HepG2 (cell line): ENCODE results near the gene ATE1. TPM values are rescaled to one million over a fixed set of nuclear protein-coding genes. Genes with fewer than 3 reads are reported as not detected.

Experiments
- ATAC-seq: fragments of 200-7000 bp; cut with Tn5 transposase; 3 replicates; pipeline ENCODE4 v1.9.1; 2020; ENCODE audit warnings: mild to moderate bottlenecking, moderate library complexity
- BruUV-seq: library from RNA; stranded (reverse); fragments of 400-500 nt; replicated peaks from 2 replicates; lab custom pipeline; 2021; lab: Mats Ljungman, UMichigan
- CTCF ChIA-PET: fragments of 300-600 bp; formaldehyde crosslinking; extraction: SDS; loops from one replicate; lab custom pipeline; 2021; ENCODE audit warnings: low total read pairs, inconsistent platforms, low intra/inter-chr PET ratio; lab: Yijun Ruan, JAX
- POLR2A ChIA-PET: fragments of 350-600 bp; sonication (Branson Sonifier 250); formaldehyde crosslinking; loops from one replicate; lab custom pipeline; 2020; ENCODE audit warnings: antibody characterized with exemption, inconsistent platforms; lab: Yijun Ruan, JAX
- DNase-seq: peaks from one replicate; pipeline ENCODE4 v3.0.0-alpha.2; 2015; ENCODE audit warnings: low spot score
- FAIRE-seq: peaks from 3 replicates; lab custom pipeline; 2011; peaks lifted over from hg19 to GRCh38; lab: Jason Lieb, UNC
- H2AFZ ChIP-seq: one replicate; pipeline ENCODE4 v1.6.1; 2011; ENCODE audit warnings: low read length, inconsistent platforms
- H3K27ac ChIP-seq: fragments of 300-600 bp; 3 replicates; pipeline ENCODE4 v1.8.0; 2011; ENCODE audit warnings: mixed run types, mild to moderate bottlenecking, mixed read lengths, low read length, inconsistent platforms; ENCODE audit not compliant: insufficient read depth; ENCODE audit errors: extremely low read length
- H3K27me3 ChIP-seq, 2 experiments: fragments of 200-600 bp in 1 of 2; 2 replicates in 1 of 2; 3 replicates in 1 of 2; pipeline versions ENCODE4 v1.6.0 to v1.8.0; 2011; ENCODE audit warnings: low read length in 2 of 2, mild to moderate bottlenecking in 2 of 2, moderate library complexity in 2 of 2, inconsistent platforms in 1 of 2; ENCODE audit not compliant: insufficient read depth in 2 of 2, control insufficient read depth in 1 of 2
- H3K36me3 ChIP-seq, 2 experiments: fragments of 200-600 bp in 1 of 2; replicated peaks in 1 of 2; 2 replicates in 1 of 2; 3 replicates in 1 of 2; pipeline versions ENCODE4 v1.5.1 to v1.8.0; 2011; ENCODE audit warnings: low read length in 2 of 2, inconsistent platforms in 1 of 2; ENCODE audit not compliant: insufficient read depth in 2 of 2, control insufficient read depth in 1 of 2
- H3K4me1 ChIP-seq: 2 replicates; pipeline ENCODE4 v1.5.1; 2012; ENCODE audit warnings: low read length, inconsistent platforms; ENCODE audit not compliant: insufficient read depth
- H3K4me2 ChIP-seq: 2 replicates; pipeline ENCODE4 v1.6.0; 2011; ENCODE audit warnings: low read depth, low read length, inconsistent platforms
- H3K4me3 ChIP-seq, 3 experiments: fragments of 200-600 bp in 1 of 3; sonication (generic), shearing (Covaris generic) in 1 of 3; replicated peaks in 1 of 3; 2 replicates each; pipeline ENCODE4 v1.5.1; 2011 to 2016; ENCODE audit warnings: low read length in 3 of 3, inconsistent platforms in 2 of 3, low read depth in 2 of 3, mild to moderate bottlenecking in 2 of 3, control low read depth in 1 of 3, mixed read lengths in 1 of 3; ENCODE audit not compliant: insufficient read depth in 1 of 3
- H3K79me2 ChIP-seq: one replicate; pipeline ENCODE4 v1.6.1; 2011; ENCODE audit warnings: low read length, inconsistent platforms; ENCODE audit not compliant: insufficient read depth
- H3K9ac ChIP-seq: 2 replicates; pipeline ENCODE4 v1.6.0; 2011; ENCODE audit warnings: mild to moderate bottlenecking, low read depth, low read length, inconsistent platforms; ENCODE audit not compliant: insufficient read depth
- H3K9me3 ChIP-seq: 2 replicates; pipeline ENCODE4 v1.5.1; 2012; ENCODE audit warnings: mild to moderate bottlenecking, low read length
- H4K20me1 ChIP-seq: 2 replicates; pipeline ENCODE4 v1.6.0; 2011; ENCODE audit warnings: inconsistent platforms, mild to moderate bottlenecking, low read length, moderate library complexity; ENCODE audit not compliant: insufficient read depth
- ADNP ChIP-seq: sonication (generic); formaldehyde crosslinking; IDR thresholded peaks from 2 replicates; pipeline ENCODE4 v1.4.0; 2020; ENCODE audit warnings: missing genetic modification reagents
- CHD2 ChIP-seq: IDR thresholded peaks from 2 replicates; pipeline ENCODE4 v1.6.1; 2011; ENCODE audit warnings: low read depth, low read length, improper control_type of control experiment
- EHMT2 ChIP-seq: fragments of 200-600 bp; sonication (generic); IDR thresholded peaks from 2 replicates; pipeline ENCODE4 v1.7.0; 2017; ENCODE audit warnings: antibody characterized with exemption, low read depth, low read length, borderline replicate concordance
- GPBP1L1 ChIP-seq: sonication (generic); formaldehyde crosslinking; IDR thresholded peaks from 2 replicates; pipeline ENCODE4 v1.5.0; 2020; ENCODE audit warnings: mild to moderate bottlenecking, missing genetic modification reagents
- HMG20B ChIP-seq: conservative IDR thresholded peaks from 2 replicates; pipeline ENCODE4 v1.6.1; 2016; ENCODE audit warnings: missing genetic modification reagents, missing compliant biosample characterization
- IRX3 ChIP-seq: sonication (generic); formaldehyde crosslinking; IDR thresholded peaks from 2 replicates; pipeline ENCODE4 v1.8.1; 2023; ENCODE audit warnings: mild to moderate bottlenecking, low read depth, missing genetic modification reagents, borderline replicate concordance
- TEAD2 ChIP-seq: sonication (generic); formaldehyde crosslinking; IDR thresholded peaks from 2 replicates; pipeline ENCODE4 v1.9.0; 2021; ENCODE audit warnings: missing genetic modification reagents
- THYN1 ChIP-seq: sonication (generic); formaldehyde crosslinking; IDR thresholded peaks from 2 replicates; pipeline ENCODE4 v1.8.1; 2023; ENCODE audit warnings: low read depth, mild to moderate bottlenecking, moderate library complexity, missing genetic modification reagents, borderline replicate concordance
- ZMAT3 ChIP-seq: sonication (generic); formaldehyde crosslinking; conservative IDR thresholded peaks from 2 replicates; pipeline ENCODE4 v1.7.0; 2021; ENCODE audit warnings: missing genetic modification reagents
- ZMYM3 ChIP-seq: sonication (generic); formaldehyde crosslinking; IDR thresholded peaks from 2 replicates; pipeline ENCODE4 v1.5.1; 2020; ENCODE audit warnings: mild to moderate bottlenecking, missing genetic modification reagents
- ZNF343 ChIP-seq: sonication (generic); formaldehyde crosslinking; IDR thresholded peaks from 2 replicates; pipeline ENCODE4 v1.4.0; 2020; ENCODE audit warnings: mild to moderate bottlenecking, missing genetic modification reagents
- in situ Hi-C: cut with HindIII; loops from 2 replicates; pipeline ENCODE4 v1.10.0; 2017; ENCODE audit warnings: low pct_unique_long_range_greater_than_20kb; ENCODE audit not compliant: extremely low pct_ligation_motif_present
- intact Hi-C: fragments of 100-400 bp; cut with micrococcal nuclease; formaldehyde crosslinking; loops from one replicate; pipeline ENCODE4 v1.10.0; 2022; ENCODE audit not compliant: unreplicated experiment
- polyA plus RNA-seq, 8 experiments: library from polyadenylated mRNA; depleted of rRNA in 3 of 8; stranded (reverse) in 7 of 8; unstranded in 1 of 8; fragments of >200 nt; fragmentation: Illumina TruSeq in 4 of 8; extraction: Trizol in 4 of 8; gene quantifications; 2 replicates each; pipeline versions ENCODE4 v1.2.1 to v1.2.3, GENCODE V29; 2011 to 2016; ENCODE audit warnings: low read depth in 4 of 8, missing spikeins in 1 of 8, mixed read lengths in 1 of 8; ENCODE audit not compliant: insufficient read depth in 1 of 8
- total RNA-seq, 5 experiments: library from RNA; depleted of rRNA; stranded (reverse); fragments of >200 nt; fragmentation: Illumina TruSeq; extraction: Trizol; gene quantifications; 2 replicates each; pipeline ENCODE4 v1.2.3, GENCODE V29; 2016; ENCODE audit warnings: low read depth in 1 of 5
- TF ChIP-seq, protein P1 (sequence below): sonication (generic); formaldehyde crosslinking; IDR thresholded peaks from 2 replicates; pipeline ENCODE4 v1.4.0; 2020; ENCODE audit warnings: missing genetic modification reagents
- TF ChIP-seq, protein P2 (sequence below): sonication (generic); formaldehyde crosslinking; IDR thresholded peaks from 2 replicates; pipeline ENCODE4 v1.4.0; 2020; ENCODE audit warnings: mild to moderate bottlenecking, missing genetic modification reagents
- TF ChIP-seq, protein P3 (sequence below): sonication (generic); formaldehyde crosslinking; IDR thresholded peaks from 2 replicates; pipeline ENCODE4 v1.5.0; 2020; ENCODE audit warnings: mild to moderate bottlenecking, low read depth, missing genetic modification reagents, borderline replicate concordance

ATE1 gene
- total and polyA plus RNA-seq, 2 of the 13 experiments (the other 11 are each of a cell fraction or from before 2014, with no cell fraction given) = 17.5 to 42.2 TPM

DNA sequence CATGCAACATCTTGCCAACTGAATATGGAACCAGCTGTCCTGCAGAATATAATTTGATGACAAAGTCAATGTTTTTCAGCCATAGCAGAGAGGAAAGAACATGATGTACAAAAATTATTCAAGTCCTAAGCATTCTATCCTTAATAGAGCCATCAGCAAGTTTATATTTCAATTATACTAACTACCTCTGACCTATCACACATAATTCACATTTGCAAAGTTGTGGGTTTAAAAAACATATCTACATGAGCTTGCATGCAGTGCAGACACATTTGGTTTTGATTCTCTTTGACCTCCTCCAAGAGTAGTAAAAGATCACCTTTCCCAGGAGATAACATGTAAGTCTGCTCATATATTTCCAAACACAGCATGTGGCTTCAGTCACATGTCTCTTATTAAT is 203.5 kb downstream of the ATE1 start:
- Histone ChIP-seq H3K4me2 (no peak overlapping the region), H3K36me3 (no peaks in the 10 kb centered on the region), H3K27ac (no peak overlapping the region), H3K9ac (no peak overlapping the region), H3K79me2 (no peaks in the 10 kb centered on the region), H4K20me1 (no peaks in the 10 kb centered on the region), H3K4me3 (no peak overlapping the region), H2AFZ (no peak overlapping the region), H3K4me1 (no peaks in the 10 kb centered on the region; the same call in 1 of the 2 replicates), H3K9me3 (no peaks in the 10 kb centered on the region), H3K27me3 (peaks cover 1 to 4% of the 10 kb centered on the region in 2 experiments; a peak in 2 of 5 replicates)
- POLR2A ChIA-PET = no interaction called here
- intact Hi-C loops (no loop called here), in situ Hi-C loops (no loop called here)
- CTCF ChIA-PET = no interaction called here
- no peak for DNase-seq
- BruUV-seq = no TSS peak
- no peak for FAIRE-seq
- ATAC-seq = no peak
- TF ChIP-seq ZMAT3 (CRISPR knock-in tag) = no peak
- no peak for TF ChIP-seq THYN1 (CRISPR knock-in tag)
- TF ChIP-seq ZMYM3 (CRISPR knock-in tag) = no peak
- TF ChIP-seq TEAD2 (CRISPR knock-in tag) = no peak
- no peak for TF ChIP-seq ADNP (CRISPR knock-in tag)
- TF ChIP-seq EHMT2 = no peak
- TF ChIP-seq IRX3 (CRISPR knock-in tag) = no peak
- TF ChIP-seq, protein P1, sequence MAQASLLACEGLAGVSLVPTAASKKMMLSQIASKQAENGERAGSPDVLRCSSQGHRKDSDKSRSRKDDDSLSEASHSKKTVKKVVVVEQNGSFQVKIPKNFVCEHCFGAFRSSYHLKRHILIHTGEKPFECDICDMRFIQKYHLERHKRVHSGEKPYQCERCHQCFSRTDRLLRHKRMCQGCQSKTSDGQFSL = no peak
- no peak for TF ChIP-seq ZNF343 (CRISPR knock-in tag)
- TF ChIP-seq, protein P2, sequence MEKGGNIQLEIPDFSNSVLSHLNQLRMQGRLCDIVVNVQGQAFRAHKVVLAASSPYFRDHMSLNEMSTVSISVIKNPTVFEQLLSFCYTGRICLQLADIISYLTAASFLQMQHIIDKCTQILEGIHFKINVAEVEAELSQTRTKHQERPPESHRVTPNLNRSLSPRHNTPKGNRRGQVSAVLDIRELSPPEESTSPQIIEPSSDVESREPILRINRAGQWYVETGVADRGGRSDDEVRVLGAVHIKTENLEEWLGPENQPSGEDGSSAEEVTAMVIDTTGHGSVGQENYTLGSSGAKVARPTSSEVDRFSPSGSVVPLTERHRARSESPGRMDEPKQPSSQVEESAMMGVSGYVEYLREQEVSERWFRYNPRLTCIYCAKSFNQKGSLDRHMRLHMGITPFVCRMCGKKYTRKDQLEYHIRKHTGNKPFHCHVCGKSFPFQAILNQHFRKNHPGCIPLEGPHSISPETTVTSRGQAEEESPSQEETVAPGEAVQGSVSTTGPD (CRISPR knock-in tag) = no peak
- no peak for TF ChIP-seq CHD2
- no peak for TF ChIP-seq HMG20B
- TF ChIP-seq GPBP1L1 (CRISPR knock-in tag) = no peak
- TF ChIP-seq, protein P3, sequence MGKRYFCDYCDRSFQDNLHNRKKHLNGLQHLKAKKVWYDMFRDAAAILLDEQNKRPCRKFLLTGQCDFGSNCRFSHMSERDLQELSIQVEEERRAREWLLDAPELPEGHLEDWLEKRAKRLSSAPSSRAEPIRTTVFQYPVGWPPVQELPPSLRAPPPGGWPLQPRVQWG (CRISPR knock-in tag) = no peak
